Aorta (tissue), 5 donors: ENCODE data around the gene ARL6IP1. TPM values are rescaled to one million over a fixed set of nuclear protein-coding genes. Genes with fewer than 3 reads are reported as not detected.

Experiments
- ATAC-seq: fragments of 200-7000 bp; cut with Tn5 transposase; one replicate; pipeline ENCODE4 v1.9.1; 2022; ENCODE audit warnings: moderate library complexity; ENCODE audit not compliant: low FRiP score
- DNase-seq, 2 donors: peaks; one replicate each; pipeline ENCODE4 v3.0.0-alpha.2; 2020
- H3K27ac ChIP-seq, 2 donors: one replicate each; pipeline ENCODE4 v1.5.1; 2013; ENCODE audit warnings: low read length in 2 of 2, mild to moderate bottlenecking in 2 of 2, moderate library complexity in 2 of 2, control low read depth in 1 of 2, inconsistent platforms in 1 of 2, low read depth in 1 of 2
- H3K27me3 ChIP-seq, 2 donors: one replicate each; pipeline ENCODE4 v1.6.1; 2013; ENCODE audit warnings: control low read depth in 1 of 2, low read length in 1 of 2, mild to moderate bottlenecking in 1 of 2, moderate library complexity in 1 of 2; ENCODE audit not compliant: insufficient read depth in 2 of 2, control insufficient read depth in 1 of 2
- H3K36me3 ChIP-seq, 2 donors: one replicate each; pipeline ENCODE4 v1.6.1; 2013; ENCODE audit warnings: control low read depth in 1 of 2, low read length in 1 of 2, mild to moderate bottlenecking in 1 of 2; ENCODE audit not compliant: insufficient read depth in 2 of 2, control insufficient read depth in 1 of 2
- H3K4me1 ChIP-seq, 2 donors: one replicate each; pipeline ENCODE4 v1.6.1; 2013; ENCODE audit warnings: low read length in 2 of 2, control low read depth in 1 of 2, mild to moderate bottlenecking in 1 of 2, moderate library complexity in 1 of 2; ENCODE audit not compliant: insufficient read depth in 2 of 2, control insufficient read depth in 1 of 2
- H3K4me3 ChIP-seq, 2 donors: one replicate each; pipeline ENCODE4 v1.5.1; 2013; ENCODE audit warnings: low read length in 2 of 2, control low read depth in 1 of 2, mild to moderate bottlenecking in 1 of 2
- H3K9me3 ChIP-seq: one replicate; pipeline ENCODE4 v1.6.1; 2013; ENCODE audit warnings: mild to moderate bottlenecking, low read length; ENCODE audit not compliant: control insufficient read depth
- WGBS, 2 donors: extraction: QIAGEN DNeasy Blood & Tissue Kit; methylation state at CpG; one replicate each; pipeline ENCODE4 v1.1.7; 2013; 5-methylcytosine and 5-hydroxymethylcytosine counted together
- intact Hi-C, 2 donors: fragments of 100-400 bp; cut with DNase I; formaldehyde crosslinking; loops; one replicate each; pipeline versions ENCODE4 v1.14.2 to v1.15.0; 2022
- polyA plus RNA-seq, 2 donors: library from polyadenylated mRNA; stranded (reverse); fragments of 200-250 nt; gene quantifications; one replicate each; pipeline ENCODE4 v1.2.3, GENCODE V29; 2013
- total RNA-seq, 2 donors: library from RNA; stranded (reverse); fragmentation: NEBNext Ultra II Directional; extraction: Animal tissue kit (Norgen Biotek cat#: 25700); gene quantifications; one replicate each; pipeline ENCODE4 v1.2.1, GENCODE V29; 2021
- donor health status: healthy with polysubstance abuse.
- donor health status: Bipolar disorder and iron deficiency.
- donor health status: DM: no; HTN: no; CAD: no.
- donor health status: DM: no; HTN: no; CAD: no.
- donor health status: DM: yes; HTN: yes; CAD: no.

Gene ARL6IP1
- total and polyA plus RNA-seq, 4 donors = 57.6 to 69.4 (median 59.3) TPM

DNA sequence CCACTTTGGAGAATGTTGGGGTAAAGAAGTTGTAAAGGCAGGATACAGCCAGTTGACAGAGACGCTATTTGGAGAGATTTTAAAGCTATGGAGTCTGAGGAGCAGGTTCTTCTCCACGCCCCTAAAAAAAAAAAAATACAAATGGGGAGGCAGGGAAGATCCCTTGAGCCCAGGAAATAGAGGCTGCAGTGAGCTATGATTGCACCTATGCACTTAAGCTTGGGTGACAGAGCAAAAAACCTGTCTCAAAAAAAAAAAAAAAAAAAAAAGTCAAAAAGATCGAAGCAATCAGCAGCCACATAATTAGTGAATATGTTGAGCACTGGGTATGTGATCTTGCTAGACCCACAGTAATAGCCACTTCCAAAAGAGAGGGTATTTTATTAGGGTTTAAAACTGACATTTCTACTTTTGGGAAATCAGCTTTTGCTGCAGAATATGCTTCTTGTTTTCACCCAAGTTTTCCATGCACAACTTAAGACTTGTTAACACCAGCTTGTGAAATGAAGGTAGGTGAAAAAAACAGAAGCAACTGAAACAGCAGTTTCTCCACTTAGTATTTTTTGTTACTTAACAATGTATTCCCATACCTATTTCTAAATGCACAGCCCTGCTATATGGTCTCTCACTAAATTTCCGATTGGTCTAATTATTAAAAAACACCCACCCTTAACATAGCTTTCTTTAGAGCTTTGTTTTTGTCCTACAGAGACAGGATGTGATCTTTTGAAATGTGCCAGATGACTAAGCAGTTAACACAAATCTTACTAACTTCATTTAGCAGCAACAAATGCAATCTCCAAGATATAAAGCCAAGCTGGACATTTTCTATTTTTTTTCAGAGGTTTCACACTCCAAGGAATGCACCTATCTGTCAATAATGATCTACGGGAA lies 2.5 kb upstream of the ARL6IP1 start:
- no peak overlapping the region for H3K27ac ChIP-seq
- intact Hi-C loops = loop anchor here in 1 of 2 donors (5.0 to 10.0 kb wide), 2 partner anchors 51 to 263 kb away; partner anchors contain the start of gene COQ7
- 48 to 49% methylated on average over 5 of the region's 5 CpGs for WGBS, 2 donors
- ATAC-seq = no peak
- DNase-seq = no peak
- peaks cover 0 to 7% of the 10 kb centered on the region in 2 donors for H3K4me1 ChIP-seq
- H3K9me3 ChIP-seq = no peaks in the 10 kb centered on the region
- H3K36me3 ChIP-seq = peaks cover 0 to 1% of the 10 kb centered on the region in 2 donors
- no peak overlapping the region for H3K4me3 ChIP-seq
- H3K27me3 ChIP-seq = no peaks in the 10 kb centered on the region

DNA sequence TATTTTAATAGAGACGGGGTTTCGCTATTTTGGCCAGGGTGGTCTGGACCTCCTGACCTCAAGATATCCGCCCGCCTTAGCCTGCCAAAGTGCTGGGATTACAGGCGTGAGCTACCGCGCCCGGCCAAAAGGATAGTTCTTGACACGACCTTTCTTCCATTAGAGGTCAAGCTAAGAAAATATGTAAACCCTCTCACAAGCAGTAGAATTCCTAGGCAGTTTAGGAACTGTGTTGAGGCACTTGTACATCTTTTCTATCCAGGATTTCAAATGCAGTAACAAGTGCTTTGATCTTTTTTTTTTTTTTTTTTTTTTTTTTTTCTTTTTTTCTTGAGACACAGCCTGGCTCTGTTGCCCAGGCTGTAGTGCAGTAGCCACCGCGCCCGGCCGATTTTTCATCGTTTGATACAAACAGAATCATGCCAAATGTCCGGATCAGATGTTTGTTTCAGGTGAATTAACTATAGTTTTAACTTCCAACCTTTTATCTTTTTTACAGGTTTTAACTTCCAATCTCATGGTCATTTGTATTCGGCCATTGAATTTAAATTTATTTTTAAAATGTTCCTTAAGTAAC lies 1.5 kb upstream of the ARL6IP1 start:
- no peaks in the 10 kb centered on the region for H3K27me3 ChIP-seq
- ATAC-seq (no peak), DNase-seq (no peak)
- H3K9me3 ChIP-seq = no peaks in the 10 kb centered on the region
- WGBS, 2 donors = 84 to 91% methylated on average over 16 of the region's 16 CpGs
- intact Hi-C loops = loop anchor here in 1 of 2 donors (5.0 to 10.0 kb wide), 2 partner anchors 52 to 264 kb away; partner anchors contain the start of gene COQ7
- no peak overlapping the region for H3K27ac ChIP-seq
- peaks cover 0 to 7% of the 10 kb centered on the region in 2 donors for H3K4me1 ChIP-seq
- no peak overlapping the region for H3K4me3 ChIP-seq
- H3K36me3 ChIP-seq = no peaks in the 10 kb centered on the region

DNA sequence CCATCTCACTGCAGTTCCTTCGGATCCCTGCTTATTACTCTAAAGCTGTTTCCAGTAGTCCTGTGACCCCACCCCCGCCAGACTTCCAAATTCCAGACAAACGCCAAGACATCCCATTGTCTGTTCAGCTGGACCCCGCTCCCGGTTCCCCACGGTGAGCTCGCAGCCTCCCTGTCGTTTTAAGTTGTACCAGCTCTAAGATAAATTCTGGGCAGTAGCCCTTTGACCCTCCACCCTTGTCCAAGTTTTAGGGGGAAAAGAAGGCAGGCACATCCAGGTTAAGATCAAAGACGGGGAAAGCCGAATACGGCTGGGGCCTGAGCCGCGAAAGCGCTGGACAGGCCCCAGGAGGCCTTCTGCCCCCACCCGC lies 589 bp downstream of the ARL6IP1 start:
- H3K9me3 ChIP-seq = no peaks in the 10 kb centered on the region
- intact Hi-C loops = loop anchor here in 1 of 2 donors (5.0 to 10.0 kb wide), 2 partner anchors 54 to 267 kb away; partner anchors contain the start of gene COQ7
- DNase-seq (no peak), ATAC-seq (no peak)
- H3K4me3 ChIP-seq = peak overlapping the region; percentile 70 to 85
- H3K4me1 ChIP-seq = peaks cover 0 to 7% of the 10 kb centered on the region in 2 donors
- H3K27me3 ChIP-seq = no peaks in the 10 kb centered on the region
- peak overlapping the region; percentile 17 to 59 for H3K27ac ChIP-seq
- WGBS, 2 donors = 0% methylated on average over 15 of the region's 15 CpGs
- peaks cover 0 to 2% of the 10 kb centered on the region in 2 donors for H3K36me3 ChIP-seq

DNA sequence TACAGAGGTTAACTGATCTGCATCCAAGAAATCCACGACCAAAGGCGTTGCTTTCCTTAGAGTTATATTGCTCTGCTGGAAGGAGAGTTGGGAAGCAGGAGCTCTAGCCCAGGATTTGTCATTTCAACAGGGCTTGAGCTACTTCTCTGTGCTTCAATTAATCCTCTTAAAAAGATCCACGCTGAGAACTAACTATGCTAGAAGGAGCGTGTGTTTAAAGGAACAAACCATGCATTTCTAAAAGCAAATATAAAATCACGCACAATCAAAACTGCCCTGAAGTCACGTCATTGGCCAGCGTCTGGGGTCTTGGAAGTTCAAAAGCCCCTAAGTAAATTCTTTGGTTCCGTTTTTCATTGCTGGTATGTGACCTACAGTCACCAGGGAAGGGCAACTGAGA lies 1.1 kb downstream of the ARL6IP1 start:
- Histone ChIP-seq H3K4me1 (peaks cover 0 to 7% of the 10 kb centered on the region in 2 donors), H3K4me3 (peak overlapping the region; percentile 70 to 85), H3K36me3 (peaks cover 0 to 2% of the 10 kb centered on the region in 2 donors), H3K27me3 (no peaks in the 10 kb centered on the region), H3K27ac (no peak overlapping the region), H3K9me3 (no peaks in the 10 kb centered on the region)
- intact Hi-C loops = loop anchor here in 1 of 2 donors (5.0 to 10.0 kb wide), 2 partner anchors 55 to 267 kb away; partner anchors contain the start of gene COQ7
- ATAC-seq = no peak
- DNase-seq = no peak
- WGBS, 2 donors = 1% methylated on average over 8 of the region's 8 CpGs

DNA sequence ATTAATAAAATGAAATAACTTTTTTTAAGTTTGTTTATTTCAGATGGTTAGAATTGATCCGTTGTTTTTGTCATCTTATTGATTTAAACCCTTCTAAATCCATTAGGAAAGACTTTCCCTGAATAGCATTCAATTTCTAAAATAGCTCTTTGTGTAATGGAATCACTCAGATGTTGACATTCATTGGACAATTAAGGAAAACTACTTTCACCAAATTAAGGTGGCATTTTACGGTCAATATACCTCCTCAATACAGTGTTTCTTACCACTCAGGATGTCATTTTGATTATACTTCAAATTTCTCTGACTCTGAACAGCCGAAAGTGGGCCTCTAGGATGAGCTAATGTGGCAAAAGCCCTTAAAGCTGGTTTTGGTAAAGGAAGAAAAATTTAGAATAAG lies 1.8 kb downstream of the ARL6IP1 start:
- intact Hi-C loops = no loop called here
- peaks cover 0 to 7% of the 10 kb centered on the region in 2 donors for H3K4me1 ChIP-seq
- no peak overlapping the region for H3K4me3 ChIP-seq
- no peaks in the 10 kb centered on the region for H3K27me3 ChIP-seq
- DNase-seq (no peak), ATAC-seq (no peak)
- no peaks in the 10 kb centered on the region for H3K9me3 ChIP-seq
- 68 to 73% methylated on average over 3 of the region's 3 CpGs for WGBS, 2 donors
- peaks cover 0 to 3% of the 10 kb centered on the region in 2 donors for H3K36me3 ChIP-seq
- H3K27ac ChIP-seq = no peak overlapping the region

DNA sequence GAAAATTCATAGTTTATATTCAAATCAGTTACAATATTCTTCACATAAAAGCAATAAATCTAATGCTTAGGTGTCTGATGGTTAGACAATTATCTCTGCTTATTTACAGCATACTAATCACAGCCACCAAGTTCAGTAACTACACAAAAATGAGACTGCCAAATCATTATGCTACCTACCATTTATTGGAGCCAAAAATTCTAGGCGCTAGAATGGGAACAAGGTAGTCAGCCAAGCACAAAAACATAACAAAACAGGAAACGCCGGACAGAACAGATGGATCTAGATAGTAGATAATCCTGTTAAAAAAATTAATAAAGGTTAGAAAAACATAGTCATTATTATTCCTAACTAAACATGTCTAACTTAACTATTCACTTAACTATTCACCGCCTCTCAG lies 3.6 kb downstream of the ARL6IP1 start:
- Histone ChIP-seq H3K9me3 (no peaks in the 10 kb centered on the region), H3K27me3 (no peaks in the 10 kb centered on the region), H3K4me3 (no peak overlapping the region), H3K4me1 (peaks cover 0 to 7% of the 10 kb centered on the region in 2 donors), H3K36me3 (peaks cover 0 to 4% of the 10 kb centered on the region in 2 donors), H3K27ac (no peak overlapping the region)
- ATAC-seq (no peak), DNase-seq (no peak)
- 31 to 33% methylated on average over 4 of the region's 4 CpGs for WGBS, 2 donors
- intact Hi-C loops = no loop called here

DNA sequence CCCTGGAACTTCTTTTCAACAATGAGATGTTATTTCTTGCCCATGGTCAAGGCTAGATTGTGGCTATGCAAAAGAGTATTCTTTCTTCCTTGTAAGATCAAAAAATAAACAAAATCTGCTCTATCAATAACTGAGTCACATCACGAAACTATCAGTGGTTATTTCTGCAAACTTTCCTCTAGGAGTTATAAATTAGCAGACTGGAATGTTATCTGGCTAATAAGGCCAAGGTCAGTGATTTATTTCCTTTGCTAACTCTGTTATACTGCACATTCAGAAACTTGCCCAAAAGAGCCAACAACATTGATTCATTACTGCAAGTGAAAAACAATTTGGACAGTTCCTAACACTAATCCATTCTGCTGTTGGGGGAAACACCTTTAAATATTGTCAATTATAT lies 5.0 kb downstream of the ARL6IP1 start:
- Histone ChIP-seq H3K36me3 (peaks cover 0 to 4% of the 10 kb centered on the region in 2 donors), H3K9me3 (no peaks in the 10 kb centered on the region), H3K27me3 (no peaks in the 10 kb centered on the region), H3K4me1 (peaks cover 0 to 7% of the 10 kb centered on the region in 2 donors), H3K27ac (no peak overlapping the region), H3K4me3 (no peak overlapping the region)
- ATAC-seq (no peak), DNase-seq (no peak)
- intact Hi-C loops = no loop called here
- WGBS, 2 donors = 63 to 71% methylated on average over 1 of the region's 1 CpG

DNA sequence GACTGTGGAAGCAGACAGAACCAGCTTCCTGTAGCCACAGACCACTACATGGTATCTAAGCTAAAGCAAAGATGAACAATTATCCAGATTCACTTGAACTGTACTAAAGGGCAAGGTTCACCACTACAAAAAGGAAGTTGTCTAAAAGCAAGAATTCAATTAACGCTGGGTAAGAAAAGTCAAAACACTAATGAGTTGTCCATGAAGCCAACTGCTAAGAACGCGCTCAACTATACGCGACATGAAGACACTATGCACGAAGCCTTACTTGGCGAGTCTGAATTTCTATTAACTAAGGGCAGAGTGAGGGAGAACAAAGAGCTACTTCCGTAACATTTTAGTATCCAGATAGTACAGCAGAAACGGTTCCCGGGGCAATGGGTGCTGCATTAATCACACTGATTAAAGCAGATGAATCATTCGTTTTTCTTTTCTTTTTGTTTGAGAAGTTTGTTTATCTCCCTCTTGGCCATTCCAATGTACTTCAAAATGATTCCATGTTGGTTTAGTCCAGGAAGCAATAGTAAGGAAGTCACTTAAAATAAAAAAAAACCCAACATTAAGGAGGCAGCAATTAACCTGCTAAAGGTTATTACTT lies 8.4 kb downstream of the ARL6IP1 start:
- H3K4me1 ChIP-seq = peaks cover 0 to 3% of the 10 kb centered on the region in 2 donors
- H3K4me3 ChIP-seq = no peak overlapping the region
- ATAC-seq (no peak), DNase-seq (no peak)
- 88% methylated on average over 11 of the region's 11 CpGs for WGBS, 2 donors
- H3K27me3 ChIP-seq = no peaks in the 10 kb centered on the region
- no peaks in the 10 kb centered on the region for H3K9me3 ChIP-seq
- H3K27ac ChIP-seq = no peak overlapping the region
- peaks cover 0 to 4% of the 10 kb centered on the region in 2 donors for H3K36me3 ChIP-seq
- intact Hi-C loops = no loop called here
